GM18870 (cell line): ENCODE results near the gene BRSK2.
"Not testable (repeated sequence)": the region's sequence is repeated elsewhere in the genome, so short reads cannot be mapped to it uniquely, and the experiment has no call there.

Experiments
- ATAC-seq: cut with Tn5 transposase; IDR thresholded peaks from one replicate; pipeline ENCODE4 v1.9.1; 2021; ENCODE audit warnings: moderate library complexity; ENCODE audit not compliant: unreplicated experiment

BRSK2 gene

DNA sequence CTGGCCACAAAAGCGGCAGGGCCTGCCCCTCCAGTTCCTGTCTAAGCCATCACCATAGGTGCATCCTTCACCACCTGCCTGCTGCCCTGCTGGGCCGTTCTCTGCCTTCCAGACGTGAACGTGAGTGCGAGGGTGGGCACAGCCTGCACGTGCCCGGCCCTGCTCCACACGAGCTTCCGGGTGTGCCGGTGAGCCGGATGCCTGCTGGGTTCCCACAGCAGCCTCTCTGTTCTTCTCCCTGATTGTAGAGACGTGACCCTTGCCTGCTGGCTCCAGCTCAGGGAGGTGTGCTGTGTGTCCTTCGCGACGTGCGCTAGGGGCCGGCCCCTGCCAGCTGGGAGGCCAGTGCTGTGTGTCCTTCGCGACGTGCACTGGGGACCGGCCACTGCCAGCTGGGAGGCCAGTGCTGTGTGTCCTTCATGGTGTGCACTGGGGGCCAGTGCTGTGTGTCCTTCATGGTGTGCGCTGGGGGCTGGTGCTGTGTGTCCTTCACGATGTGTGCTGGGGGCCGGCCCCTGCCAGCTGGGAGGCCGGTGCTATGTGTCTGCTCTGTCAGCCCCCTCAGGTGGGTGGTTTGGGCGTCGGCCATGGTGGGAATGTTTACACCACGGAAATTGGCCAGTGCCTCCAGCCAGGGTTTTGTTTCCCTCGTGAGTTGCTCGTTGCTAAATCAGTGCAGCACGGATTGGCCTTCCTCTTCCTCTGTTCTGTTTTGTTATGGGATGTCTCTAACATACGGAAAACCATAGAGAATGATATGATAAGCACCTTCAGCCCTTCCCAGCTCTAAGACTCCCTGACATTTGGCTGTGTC lies 35.4 kb upstream of the BRSK2 start:
- no peak for ATAC-seq

- ATAC-seq: no peak
Observed at GRCh38 chr11:1356007-1356435, 33.7 kb upstream of the BRSK2 start.

- ATAC-seq: no peak
Observed at GRCh38 chr11:1356478-1356960, 33.2 kb upstream of the BRSK2 start.

- ATAC-seq: no peak
Observed at GRCh38 chr11:1358286-1358685, 31.4 kb upstream of the BRSK2 start.

DNA sequence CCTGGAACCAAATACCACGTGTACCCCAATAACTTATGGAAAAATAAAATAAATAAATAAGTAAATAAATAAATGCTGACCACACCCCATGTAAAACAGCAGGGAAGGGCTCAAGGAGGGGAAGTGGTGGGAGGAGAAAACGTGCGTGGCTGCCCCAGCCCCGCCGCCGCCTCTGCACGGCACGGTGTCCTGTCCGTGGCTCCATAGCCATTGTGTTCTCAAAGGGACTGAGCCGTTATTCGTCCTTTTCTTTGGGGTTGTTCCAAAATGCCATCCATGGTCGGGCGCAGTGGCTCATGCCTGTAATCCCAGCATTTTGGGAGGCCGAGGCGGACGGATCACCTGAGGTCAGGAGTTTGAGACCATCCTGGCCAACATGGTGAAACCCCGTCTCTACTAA lies 30.8 kb upstream of the BRSK2 start:
- not testable (repeated sequence) for ATAC-seq

- no peak for ATAC-seq
Observed at GRCh38 chr11:1359556-1359955, 30.2 kb upstream of the BRSK2 start.

GRCh38 chr11:1360181-1360834 lies 29.4 kb upstream of the BRSK2 start:
- ATAC-seq: no peak

- no peak for ATAC-seq
Observed at GRCh38 chr11:1360835-1361357, 28.8 kb upstream of the BRSK2 start.

DNA sequence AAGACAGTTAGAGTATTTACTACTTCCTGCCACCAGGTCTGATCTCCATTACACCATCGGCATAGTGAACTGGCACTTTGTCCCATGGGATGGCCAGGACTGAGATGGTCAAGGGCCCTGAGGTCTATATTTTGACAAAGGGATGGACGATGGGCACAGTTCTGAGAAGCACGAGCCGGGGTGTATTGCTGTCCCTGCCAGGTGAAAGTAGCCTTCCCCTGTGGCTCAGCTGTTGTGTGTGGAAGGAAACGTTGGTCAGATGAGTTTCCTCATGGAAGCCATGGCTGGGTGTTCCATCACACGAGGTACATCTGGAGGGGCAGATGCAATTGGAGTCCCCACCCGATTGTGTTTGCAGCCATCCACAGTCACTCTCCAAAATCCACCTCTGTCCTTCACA lies 27.9 kb upstream of the BRSK2 start:
- no peak for ATAC-seq

- ATAC-seq: no peak
Observed at GRCh38 chr11:1367721-1368120, 22.0 kb upstream of the BRSK2 start.

DNA sequence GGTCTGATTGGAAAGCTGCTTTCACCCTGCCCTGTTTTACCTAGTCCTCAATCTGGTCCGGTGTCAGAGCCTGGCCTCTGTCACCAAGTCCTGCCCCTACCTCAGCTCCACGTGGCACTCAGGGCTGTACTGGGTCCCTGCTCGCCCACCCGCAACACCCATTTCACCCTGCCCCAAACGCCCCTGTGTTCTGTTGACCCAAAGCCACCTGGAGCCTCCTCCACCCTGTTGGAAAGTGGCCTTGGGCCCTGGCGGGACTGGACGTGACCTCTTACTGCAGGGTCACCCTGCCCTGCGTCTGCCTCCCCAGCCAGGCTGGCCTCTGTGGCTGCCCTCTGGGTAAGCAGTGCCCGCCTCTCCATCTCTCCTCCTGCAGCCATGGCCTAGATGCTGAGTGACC lies 21.5 kb upstream of the BRSK2 start:
- no peak for ATAC-seq

GRCh38 chr11:1368966-1369365 lies 20.8 kb upstream of the BRSK2 start:
- no peak for ATAC-seq

GRCh38 chr11:1369371-1370005 lies 20.2 kb upstream of the BRSK2 start:
- no peak for ATAC-seq

DNA sequence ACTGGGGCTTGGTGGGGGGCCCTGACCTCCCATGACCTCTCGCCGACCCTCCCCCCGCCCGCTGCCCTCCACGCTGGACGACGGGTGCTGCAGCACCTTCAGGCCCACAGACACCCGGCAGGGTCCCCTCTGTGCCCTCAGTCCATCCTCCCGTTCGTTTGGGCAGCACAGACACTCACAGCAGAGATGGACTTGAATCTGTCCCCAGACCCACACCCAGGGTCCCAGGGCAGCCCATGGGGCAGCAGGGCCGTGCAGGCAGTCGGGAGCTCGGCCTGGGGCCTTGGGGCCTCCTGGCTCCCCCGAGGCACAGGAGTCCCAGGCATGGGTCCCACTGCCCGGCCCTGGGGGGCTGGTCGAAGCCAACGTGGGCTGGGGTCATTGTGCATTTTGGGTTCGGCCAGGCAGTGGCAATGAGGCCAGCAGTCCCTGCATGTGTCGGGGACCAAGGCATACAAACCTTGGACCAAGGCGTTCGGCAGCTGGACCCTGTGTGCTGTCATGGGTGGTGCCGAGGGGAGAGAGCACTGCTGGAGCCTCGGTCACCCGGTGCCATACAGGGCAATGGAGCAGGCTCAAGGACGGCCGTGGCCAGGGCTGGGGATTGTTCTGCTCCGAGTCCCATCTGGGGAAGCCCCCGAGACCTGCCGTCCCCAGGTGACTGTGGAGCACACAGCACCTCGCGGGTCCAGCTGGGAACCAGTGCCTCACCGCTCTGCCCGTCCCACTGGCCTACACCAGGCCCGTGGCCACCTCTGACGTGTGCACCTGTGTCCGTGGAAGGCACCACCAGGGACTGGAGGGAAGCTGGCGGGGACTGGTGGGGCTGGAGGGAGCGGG lies 19.3 kb upstream of the BRSK2 start:
- no peak for ATAC-seq

DNA sequence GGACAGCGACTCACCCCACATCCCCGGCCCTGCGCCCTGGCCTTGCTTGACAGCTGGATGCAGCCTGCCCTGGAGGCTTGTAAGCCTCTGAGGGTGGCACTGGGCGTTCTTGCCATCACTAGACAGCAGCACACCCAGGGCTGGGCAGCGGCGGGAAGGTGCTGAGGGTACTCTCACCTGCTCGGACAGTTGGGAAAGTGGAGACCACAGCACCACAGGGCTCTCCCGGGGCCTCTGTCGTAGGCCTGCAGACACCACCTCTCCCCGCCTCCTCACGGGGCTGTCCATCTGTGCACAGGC lies 18.8 kb upstream of the BRSK2 start:
- ATAC-seq: no peak

- ATAC-seq: no peak
Observed at GRCh38 chr11:1371377-1371776, 18.4 kb upstream of the BRSK2 start.

- no peak for ATAC-seq
Observed at GRCh38 chr11:1371836-1372465, 17.8 kb upstream of the BRSK2 start.

DNA sequence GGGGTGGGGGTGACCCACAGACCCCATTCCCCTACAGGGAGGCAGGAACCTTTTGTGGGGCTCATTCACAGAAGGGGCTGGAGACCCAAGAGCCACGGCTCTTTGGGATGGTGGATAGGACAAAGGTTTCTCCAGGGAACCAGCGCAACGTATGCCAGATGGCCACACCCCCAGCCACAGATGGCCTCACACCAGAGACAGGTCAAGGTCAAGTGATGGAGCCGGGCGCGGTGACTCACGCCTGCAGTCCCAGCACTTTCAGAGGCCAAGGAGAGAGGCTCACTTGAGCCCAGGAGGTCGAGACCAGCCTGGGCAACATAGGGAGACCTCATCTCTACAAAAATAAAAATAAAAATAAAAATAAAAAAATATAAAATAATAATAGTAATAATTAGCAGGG lies 17.1 kb upstream of the BRSK2 start:
- no peak for ATAC-seq

DNA sequence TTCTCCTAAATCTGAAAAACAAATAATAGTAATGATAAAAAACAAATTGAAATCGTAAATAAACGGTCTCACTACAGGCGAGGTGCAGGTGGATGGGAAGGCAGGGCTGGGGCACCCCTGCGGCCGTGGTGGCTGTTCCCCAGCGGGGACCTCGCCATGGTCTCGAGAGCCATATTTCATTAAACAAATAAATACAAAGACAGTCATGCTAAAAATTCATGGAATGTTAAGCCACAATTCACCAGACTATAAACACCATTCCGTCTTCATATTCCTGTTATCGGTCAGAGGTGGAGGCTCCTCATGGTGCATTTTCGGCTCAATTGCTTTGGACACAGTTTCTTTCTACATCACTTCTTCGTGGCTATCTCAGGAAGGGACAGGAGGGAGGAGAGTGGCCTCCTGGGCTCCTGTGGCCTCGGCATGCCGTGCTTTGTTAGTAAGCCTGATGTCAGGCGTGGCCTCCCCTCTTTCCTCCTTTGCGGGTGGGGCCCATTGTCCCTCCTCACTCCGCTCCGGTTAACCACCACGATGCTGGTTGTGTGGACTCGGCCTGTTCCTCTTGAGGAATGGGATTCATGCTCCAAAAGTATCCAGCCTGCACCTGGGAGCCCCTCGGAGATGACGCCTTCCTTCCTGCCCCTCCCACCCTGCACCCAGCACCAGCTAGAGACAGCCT lies 16.1 kb upstream of the BRSK2 start:
- no peak for ATAC-seq
